HG03159 (cell line): ENCODE results near the gene SPATS2.

ENCODE experiments used
- ATAC-seq: cut with Tn5 transposase; IDR thresholded peaks from one replicate; pipeline ENCODE4 v1.9.1; 2021; ENCODE audit warnings: mild to moderate bottlenecking, moderate library complexity; ENCODE audit not compliant: unreplicated experiment

The SPATS2 gene

DNA sequence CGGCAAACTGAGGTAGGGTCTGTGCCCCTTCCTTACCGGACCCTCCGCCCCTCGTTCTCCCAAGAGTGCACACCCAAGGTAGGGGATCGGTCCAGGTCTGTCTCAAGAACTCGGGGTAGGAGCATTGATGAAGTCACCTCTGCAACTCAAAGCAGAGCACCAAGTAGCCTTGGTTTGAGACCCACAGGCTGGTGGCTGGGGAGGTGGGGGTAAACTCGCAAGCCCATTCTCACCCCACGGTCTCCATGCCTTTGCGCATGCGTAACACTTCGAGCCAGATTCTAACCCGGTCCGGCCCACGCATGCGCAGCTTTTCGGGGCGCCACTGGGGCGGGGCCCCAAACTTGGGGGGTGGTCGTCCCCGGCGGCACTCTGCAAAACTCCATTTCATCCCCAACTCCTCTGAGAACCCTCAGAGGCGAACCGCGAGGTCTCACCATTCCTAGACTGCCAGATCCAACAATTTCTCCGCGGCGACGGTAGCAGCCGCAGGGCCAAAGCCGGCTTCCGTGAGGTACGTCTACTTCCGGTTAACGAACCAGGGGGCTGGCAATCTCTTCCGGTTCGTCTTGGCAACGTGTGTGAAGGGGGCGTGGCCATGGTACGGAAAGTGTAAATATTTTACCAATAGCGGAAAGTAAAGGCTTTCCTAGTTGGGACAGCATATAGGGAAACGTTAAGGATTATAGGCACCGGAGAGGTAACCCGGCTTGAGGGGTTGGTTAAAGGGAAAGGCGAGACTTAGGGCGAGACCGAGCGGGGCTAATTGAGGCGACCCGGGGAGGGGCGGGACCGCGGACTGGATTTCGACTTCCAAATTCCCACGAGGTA, 200.6 kb downstream of the SPATS2 start, which contains the start of gene MCRS1:
Gene MCRS1 (minus strand): TSS at position 532 of the 831 bp plus-strand sequence. CDS start 1,411 bp downstream, outside the sequence.
- ATAC-seq: peak; percentile 85

GRCh38 chr12:49568442-49569162, 201.3 kb downstream of the SPATS2 start:
- ATAC-seq: peak; percentile 34
